ENCODE measurements around the gene HOPX.

GRCh38 chr4:56677711-56678110 lies 3.4 kb downstream of the HOPX start:
- no peak for TF ChIP-seq POLR2A (IDR thresholded peaks at IDR 0.05)
- TF ChIP-seq CTCF (IDR thresholded peaks at IDR 0.05 in 8 of 11, conservative IDR thresholded peaks at IDR 0.05 in 3 of 11) = no peak
- TF ChIP-seq POLR2AphosphoS5 (IDR thresholded peaks at IDR 0.05) = no peak

Data from spleen (tissue), 7 donors.